ENCODE data around the gene CEP131.

- TF ChIP-seq CTCF (IDR thresholded peaks at IDR 0.05) (no peak), POLR2A (IDR thresholded peaks at IDR 0.05) (no peak)
Observed at GRCh38 chr17:81243333-81243664, 20.5 kb upstream of the CEP131 start.
